OCI-LY3 (cell line): ENCODE results near the gene STXBP4.

Experiments used
- EZH2phosphoT487 ChIP-seq: fragments of 200-600 bp; shearing (Covaris generic); IDR thresholded peaks from 2 replicates; pipeline ENCODE4 v1.6.1; 2018; ENCODE audit warnings: antibody characterized with exemption, mixed run types, low read depth
- TF ChIP-seq, protein P1 (sequence below): fragments of 200-600, 300-600 bp; sonication (generic); IDR thresholded peaks from 2 replicates; pipeline ENCODE4 v1.5.1; 2014; ENCODE audit warnings: antibody characterized with exemption, low read length, low read depth

DNA sequence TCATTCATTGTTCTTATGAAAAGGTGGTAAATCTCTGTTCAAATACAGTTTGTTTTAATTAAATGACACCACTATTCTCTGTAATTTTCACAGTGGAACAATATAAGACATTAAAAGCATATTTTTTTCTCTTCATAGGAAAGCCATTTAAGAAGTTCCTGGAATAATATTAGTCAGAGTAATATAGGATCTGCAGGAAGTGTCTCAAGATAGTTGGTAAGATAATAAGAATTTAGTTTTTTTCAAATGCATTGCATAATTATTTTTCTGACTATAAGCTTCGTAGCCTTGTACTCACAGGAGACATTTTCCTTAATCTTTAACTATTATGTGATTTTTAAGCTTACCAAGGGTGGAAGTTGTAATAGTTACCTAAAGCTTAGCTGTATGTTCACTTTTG is 16.9 kb downstream of the STXBP4 start:
- TF ChIP-seq, protein P1, sequence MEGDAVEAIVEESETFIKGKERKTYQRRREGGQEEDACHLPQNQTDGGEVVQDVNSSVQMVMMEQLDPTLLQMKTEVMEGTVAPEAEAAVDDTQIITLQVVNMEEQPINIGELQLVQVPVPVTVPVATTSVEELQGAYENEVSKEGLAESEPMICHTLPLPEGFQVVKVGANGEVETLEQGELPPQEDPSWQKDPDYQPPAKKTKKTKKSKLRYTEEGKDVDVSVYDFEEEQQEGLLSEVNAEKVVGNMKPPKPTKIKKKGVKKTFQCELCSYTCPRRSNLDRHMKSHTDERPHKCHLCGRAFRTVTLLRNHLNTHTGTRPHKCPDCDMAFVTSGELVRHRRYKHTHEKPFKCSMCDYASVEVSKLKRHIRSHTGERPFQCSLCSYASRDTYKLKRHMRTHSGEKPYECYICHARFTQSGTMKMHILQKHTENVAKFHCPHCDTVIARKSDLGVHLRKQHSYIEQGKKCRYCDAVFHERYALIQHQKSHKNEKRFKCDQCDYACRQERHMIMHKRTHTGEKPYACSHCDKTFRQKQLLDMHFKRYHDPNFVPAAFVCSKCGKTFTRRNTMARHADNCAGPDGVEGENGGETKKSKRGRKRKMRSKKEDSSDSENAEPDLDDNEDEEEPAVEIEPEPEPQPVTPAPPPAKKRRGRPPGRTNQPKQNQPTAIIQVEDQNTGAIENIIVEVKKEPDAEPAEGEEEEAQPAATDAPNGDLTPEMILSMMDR: no peak
- TF ChIP-seq EZH2phosphoT487: no peak
